Medulla oblongata (tissue), 1 donor: ENCODE results near the gene LGALS1.
A peak's percentile ranks its signal among the peaks of the same experiment; 100 is the strongest.

ENCODE experiments used
- DNase-seq: peaks from one replicate; pipeline ENCODE4 v3.0.0-alpha.2; 2015; ENCODE audit errors: extremely low spot score

The LGALS1 gene

GRCh38 chr22:37662039-37662438, 13.4 kb upstream of the LGALS1 start:
- DNase-seq, result peak; percentile 76

- DNase-seq, result no peak
These were observed 11.8 kb upstream of the LGALS1 start for GRCh38 chr22:37663521-37664140.

GRCh38 chr22:37664249-37665101, 11.0 kb upstream of the LGALS1 start:
- DNase-seq, result peak; percentile 96

GRCh38 chr22:37665487-37665886, 9.9 kb upstream of the LGALS1 start:
- no peak for DNase-seq

- no peak for DNase-seq
These were observed 5.8 kb upstream of the LGALS1 start for GRCh38 chr22:37669586-37669985.

GRCh38 chr22:37672206-37672919, 3.1 kb upstream of the LGALS1 start:
- DNase-seq, result no peak

- DNase-seq, result no peak
These were observed 2.4 kb upstream of the LGALS1 start for GRCh38 chr22:37672920-37673455.

GRCh38 chr22:37674248-37674647, 1.2 kb upstream of the LGALS1 start:
- no peak for DNase-seq

GRCh38 chr22:37675930-37676735, 697 bp downstream of the LGALS1 start:
- peak; percentile 66 for DNase-seq

- DNase-seq, result peak; percentile 73
These were observed 1.5 kb downstream of the LGALS1 start for GRCh38 chr22:37676736-37677492.

GRCh38 chr22:37677493-37677974, 2.1 kb downstream of the LGALS1 start:
- no peak for DNase-seq

- no peak for DNase-seq
These were observed 2.9 kb downstream of the LGALS1 start for GRCh38 chr22:37678372-37678771.

- no peak for DNase-seq
These were observed 4.2 kb downstream of the LGALS1 start for GRCh38 chr22:37679670-37680069.

- no peak for DNase-seq
These were observed 4.9 kb downstream of the LGALS1 start for GRCh38 chr22:37680191-37680851.

- no peak for DNase-seq
These were observed 5.6 kb downstream of the LGALS1 start for GRCh38 chr22:37681001-37681424.

- DNase-seq, result peak; percentile 81
These were observed 6.2 kb downstream of the LGALS1 start for GRCh38 chr22:37681556-37682049.

- DNase-seq, result no peak
These were observed 9.6 kb downstream of the LGALS1 start for GRCh38 chr22:37684803-37685615.

GRCh38 chr22:37686002-37686982, 10.9 kb downstream of the LGALS1 start, which contains the start of gene NOL12:
Gene NOL12, plus strand, starts transcription at chr22:37686343. Its CDS starts 50 bp downstream, at chr22:37686393.
- peak; percentile 87 for DNase-seq
